ENCODE results near the gene TMEM185B.

Gene TMEM185B

GRCh38 chr2:120238728-120239487 lies 15.7 kb upstream of the TMEM185B start:
- no peak overlapping the region for H3K4me2 ChIP-seq (ENCODE audit: low read depth, low read length, poor library complexity, severe bottlenecking)
- H3K9me3 ChIP-seq (ENCODE audit: insufficient read depth, low read depth, low read length): no peaks in the 10 kb centered on the region
- no peaks in the 10 kb centered on the region for H3K9me2 ChIP-seq (replicated peaks; ENCODE audit: low read depth, low read length)
- no peak overlapping the region for H2AFZ ChIP-seq (ENCODE audit: low read length)
- no peaks in the 10 kb centered on the region for H3F3A ChIP-seq (ENCODE audit: low read depth)
- H3K9ac ChIP-seq (ENCODE audit: low read depth, low read length, poor library complexity, severe bottlenecking): no peak overlapping the region
- H3K4me3 ChIP-seq (ENCODE audit: low read length, poor library complexity, severe bottlenecking): no peak overlapping the region
- no peaks in the 10 kb centered on the region for H3K36me3 ChIP-seq (ENCODE audit: insufficient read depth, low read length)
- no peaks in the 10 kb centered on the region for H3K4me1 ChIP-seq (ENCODE audit: insufficient read depth, low read length, poor library complexity, severe bottlenecking)
- no peaks in the 10 kb centered on the region for H4K20me1 ChIP-seq (ENCODE audit: insufficient read depth, low read length, poor library complexity, severe bottlenecking)
- no peak for TF ChIP-seq EZH2phosphoT487 (IDR thresholded peaks at IDR 0.05; ENCODE audit: borderline replicate concordance)
- TF ChIP-seq, protein P1, sequence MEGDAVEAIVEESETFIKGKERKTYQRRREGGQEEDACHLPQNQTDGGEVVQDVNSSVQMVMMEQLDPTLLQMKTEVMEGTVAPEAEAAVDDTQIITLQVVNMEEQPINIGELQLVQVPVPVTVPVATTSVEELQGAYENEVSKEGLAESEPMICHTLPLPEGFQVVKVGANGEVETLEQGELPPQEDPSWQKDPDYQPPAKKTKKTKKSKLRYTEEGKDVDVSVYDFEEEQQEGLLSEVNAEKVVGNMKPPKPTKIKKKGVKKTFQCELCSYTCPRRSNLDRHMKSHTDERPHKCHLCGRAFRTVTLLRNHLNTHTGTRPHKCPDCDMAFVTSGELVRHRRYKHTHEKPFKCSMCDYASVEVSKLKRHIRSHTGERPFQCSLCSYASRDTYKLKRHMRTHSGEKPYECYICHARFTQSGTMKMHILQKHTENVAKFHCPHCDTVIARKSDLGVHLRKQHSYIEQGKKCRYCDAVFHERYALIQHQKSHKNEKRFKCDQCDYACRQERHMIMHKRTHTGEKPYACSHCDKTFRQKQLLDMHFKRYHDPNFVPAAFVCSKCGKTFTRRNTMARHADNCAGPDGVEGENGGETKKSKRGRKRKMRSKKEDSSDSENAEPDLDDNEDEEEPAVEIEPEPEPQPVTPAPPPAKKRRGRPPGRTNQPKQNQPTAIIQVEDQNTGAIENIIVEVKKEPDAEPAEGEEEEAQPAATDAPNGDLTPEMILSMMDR (conservative IDR thresholded peaks at IDR 0.05; ENCODE audit: low read length): no peak
- no peaks in the 10 kb centered on the region for H3K79me2 ChIP-seq (ENCODE audit: insufficient read depth, low read length)
- no peaks in the 10 kb centered on the region for H3K27me3 ChIP-seq (ENCODE audit: insufficient read depth, low read length, poor library complexity, severe bottlenecking)

DNA sequence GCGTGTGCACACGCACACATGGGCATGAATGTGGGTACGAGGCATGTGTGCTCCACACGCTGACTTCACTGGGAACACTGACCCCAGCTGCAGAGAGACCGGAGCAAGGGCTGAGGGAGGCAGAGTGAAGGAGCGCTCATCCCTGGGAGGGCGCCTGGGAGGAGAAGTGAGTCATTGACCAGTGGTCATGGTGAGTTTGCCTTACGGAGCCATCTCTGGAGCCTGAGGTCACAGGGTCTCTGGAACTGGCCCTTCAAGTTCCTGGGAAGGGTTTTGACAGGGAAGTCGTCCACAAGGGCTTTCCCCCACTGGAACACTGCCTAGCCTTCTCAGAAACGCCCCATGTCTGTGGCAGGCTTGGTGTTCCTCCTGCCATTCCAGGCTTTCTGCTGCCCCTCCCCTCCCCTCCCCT lies 14.3 kb upstream of the TMEM185B start:
- Histone ChIP-seq H3K36me3 (ENCODE audit: insufficient read depth, low read length) (no peaks in the 10 kb centered on the region), H3K79me2 (ENCODE audit: insufficient read depth, low read length) (no peaks in the 10 kb centered on the region), H3K9me2 (replicated peaks; ENCODE audit: low read depth, low read length) (no peaks in the 10 kb centered on the region), H3K4me3 (ENCODE audit: low read length, poor library complexity, severe bottlenecking) (no peak overlapping the region), H3K4me1 (ENCODE audit: insufficient read depth, low read length, poor library complexity, severe bottlenecking) (no peaks in the 10 kb centered on the region), H2AFZ (ENCODE audit: low read length) (no peak overlapping the region), H4K20me1 (ENCODE audit: insufficient read depth, low read length, poor library complexity, severe bottlenecking) (no peaks in the 10 kb centered on the region), H3F3A (ENCODE audit: low read depth) (no peaks in the 10 kb centered on the region), H3K4me2 (ENCODE audit: low read depth, low read length, poor library complexity, severe bottlenecking) (no peak overlapping the region), H3K9ac (ENCODE audit: low read depth, low read length, poor library complexity, severe bottlenecking) (no peak overlapping the region), H3K9me3 (ENCODE audit: insufficient read depth, low read depth, low read length) (no peaks in the 10 kb centered on the region), H3K27me3 (ENCODE audit: insufficient read depth, low read length, poor library complexity, severe bottlenecking) (no peaks in the 10 kb centered on the region)
- no peak for TF ChIP-seq EZH2phosphoT487 (IDR thresholded peaks at IDR 0.05; ENCODE audit: borderline replicate concordance)
- TF ChIP-seq, protein P1 (conservative IDR thresholded peaks at IDR 0.05; ENCODE audit: low read length): no peak

- Histone ChIP-seq H4K20me1 (ENCODE audit: insufficient read depth, low read length, poor library complexity, severe bottlenecking) (no peaks in the 10 kb centered on the region), H3K36me3 (ENCODE audit: insufficient read depth, low read length) (no peaks in the 10 kb centered on the region), H3F3A (ENCODE audit: low read depth) (no peaks in the 10 kb centered on the region), H3K27me3 (ENCODE audit: insufficient read depth, low read length, poor library complexity, severe bottlenecking) (no peaks in the 10 kb centered on the region), H3K9me3 (ENCODE audit: insufficient read depth, low read depth, low read length) (no peaks in the 10 kb centered on the region), H3K4me2 (ENCODE audit: low read depth, low read length, poor library complexity, severe bottlenecking) (no peak overlapping the region), H3K4me3 (ENCODE audit: low read length, poor library complexity, severe bottlenecking) (no peak overlapping the region), H3K79me2 (ENCODE audit: insufficient read depth, low read length) (no peaks in the 10 kb centered on the region), H3K9me2 (replicated peaks; ENCODE audit: low read depth, low read length) (no peaks in the 10 kb centered on the region), H3K9ac (ENCODE audit: low read depth, low read length, poor library complexity, severe bottlenecking) (no peak overlapping the region), H3K4me1 (ENCODE audit: insufficient read depth, low read length, poor library complexity, severe bottlenecking) (no peaks in the 10 kb centered on the region), H2AFZ (ENCODE audit: low read length) (no peak overlapping the region)
- TF ChIP-seq, protein P1 (conservative IDR thresholded peaks at IDR 0.05; ENCODE audit: low read length): no peak
- no peak for TF ChIP-seq EZH2phosphoT487 (IDR thresholded peaks at IDR 0.05; ENCODE audit: borderline replicate concordance)
Measured at GRCh38 chr2:120236791-120237190, 13.6 kb upstream of the TMEM185B start.
